ENCODE data around the gene BLTP3A.

The BLTP3A gene

GRCh38 chr6:34819571-34820480 is 27.9 kb downstream of the BLTP3A start:
- no peak for TF ChIP-seq CTCF (IDR thresholded peaks at IDR 0.05; ENCODE audit: unreplicated experiment in 3 of 3)
- Mint-ChIP-seq H3K27me3 (ENCODE audit: low read depth) (no peaks in the 10 kb centered on the region), H3K4me1 (peaks cover 16% of the 10 kb centered on the region), H3K36me3 (ENCODE audit: low read depth) (peaks cover 20% of the 10 kb centered on the region), H3K27ac (peak overlapping the region; percentile 19 to 71 (median 26)), H3K9me3 (no peaks in the 10 kb centered on the region), H3K4me3 (no peak overlapping the region)

DNA sequence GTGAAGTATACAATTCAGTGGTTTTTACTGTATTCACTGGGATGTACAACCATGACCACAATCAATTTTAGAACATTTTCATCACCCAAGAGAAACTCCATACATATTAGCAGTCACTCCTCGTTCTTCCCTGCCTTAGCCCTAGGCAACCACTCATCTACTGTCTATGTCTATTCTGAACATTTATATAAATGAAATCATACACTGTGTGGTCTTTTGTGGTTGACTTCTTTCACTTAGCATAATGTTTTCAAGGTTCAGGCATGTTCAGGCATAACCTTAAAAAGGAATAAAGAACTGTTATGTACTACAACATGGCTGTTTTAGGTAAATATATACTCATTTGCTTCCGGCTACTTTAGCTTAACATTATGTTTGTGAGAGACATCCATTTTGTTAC is 37.3 kb downstream of the BLTP3A start:
- no peak for TF ChIP-seq CTCF (IDR thresholded peaks at IDR 0.05; ENCODE audit: unreplicated experiment in 3 of 3)
- H3K27ac Mint-ChIP-seq = no peak overlapping the region
- H3K9me3 Mint-ChIP-seq = no peaks in the 10 kb centered on the region
- no peaks in the 10 kb centered on the region for H3K27me3 Mint-ChIP-seq (ENCODE audit: low read depth)
- H3K36me3 Mint-ChIP-seq (ENCODE audit: low read depth) = peaks cover 34% of the 10 kb centered on the region
- H3K4me3 Mint-ChIP-seq = no peak overlapping the region
- H3K4me1 Mint-ChIP-seq = no peaks in the 10 kb centered on the region

DNA sequence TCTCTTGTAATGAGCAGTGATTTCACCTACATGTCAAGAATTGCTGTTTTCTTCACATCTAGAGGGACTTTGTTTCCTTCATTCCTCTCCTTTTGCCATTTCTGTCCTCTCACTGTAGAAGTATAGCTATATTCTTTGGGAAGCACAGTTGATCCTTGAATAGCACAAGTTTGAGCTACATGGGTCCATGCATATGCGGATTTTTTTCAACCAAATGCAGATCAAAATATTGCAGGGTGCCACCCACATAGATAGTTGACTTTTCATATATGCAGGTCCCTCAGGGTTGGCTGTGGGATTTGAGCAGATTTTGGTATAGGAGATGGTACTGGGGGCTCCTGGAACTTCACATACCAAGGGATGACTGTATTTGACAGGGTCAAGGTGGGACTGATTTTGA is 41.1 kb downstream of the BLTP3A start:
- no peaks in the 10 kb centered on the region for H3K4me1 Mint-ChIP-seq
- no peaks in the 10 kb centered on the region for H3K27me3 Mint-ChIP-seq (ENCODE audit: low read depth)
- peaks cover 51% of the 10 kb centered on the region for H3K36me3 Mint-ChIP-seq (ENCODE audit: low read depth)
- H3K4me3 Mint-ChIP-seq = no peak overlapping the region
- TF ChIP-seq CTCF (IDR thresholded peaks at IDR 0.05; ENCODE audit: unreplicated experiment in 3 of 3) = no peak
- no peaks in the 10 kb centered on the region for H3K9me3 Mint-ChIP-seq
- H3K27ac Mint-ChIP-seq = no peak overlapping the region

- H3K9me3 Mint-ChIP-seq = no peaks in the 10 kb centered on the region
- no peak for TF ChIP-seq CTCF (IDR thresholded peaks at IDR 0.05; ENCODE audit: unreplicated experiment in 3 of 3)
- H3K4me1 Mint-ChIP-seq = no peaks in the 10 kb centered on the region
- no peaks in the 10 kb centered on the region for H3K27me3 Mint-ChIP-seq (ENCODE audit: low read depth)
- no peak overlapping the region for H3K27ac Mint-ChIP-seq
- no peak overlapping the region for H3K4me3 Mint-ChIP-seq
- peaks cover 56% of the 10 kb centered on the region for H3K36me3 Mint-ChIP-seq (ENCODE audit: low read depth)
Observed at GRCh38 chr6:34834789-34835518, 43.1 kb downstream of the BLTP3A start.

DNA sequence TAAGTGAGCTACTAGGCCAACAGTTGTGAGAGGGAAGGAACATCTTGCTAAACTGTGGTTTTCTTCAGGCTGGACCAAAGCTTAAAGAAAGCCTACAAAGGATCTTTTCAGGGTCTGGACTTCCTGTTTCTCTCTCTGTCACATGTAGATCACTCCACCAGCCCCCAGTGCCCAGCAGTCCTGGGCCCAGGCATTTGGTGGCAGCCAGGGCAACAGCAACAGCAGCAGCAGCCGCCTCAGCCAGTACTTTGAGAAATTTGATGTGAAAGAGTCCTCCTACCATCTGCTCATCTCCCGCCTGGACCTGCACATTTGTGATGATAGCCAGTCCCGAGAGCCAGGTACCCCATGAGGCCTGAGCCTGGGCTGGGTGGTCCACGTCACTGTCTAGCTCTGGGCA is 44.1 kb downstream of the BLTP3A start:
- Mint-ChIP-seq H3K4me3 (no peak overlapping the region), H3K27me3 (ENCODE audit: low read depth) (no peaks in the 10 kb centered on the region), H3K9me3 (no peaks in the 10 kb centered on the region), H3K4me1 (no peaks in the 10 kb centered on the region), H3K27ac (no peak overlapping the region), H3K36me3 (ENCODE audit: low read depth) (peaks cover 52% of the 10 kb centered on the region)
- TF ChIP-seq CTCF (IDR thresholded peaks at IDR 0.05; ENCODE audit: unreplicated experiment in 3 of 3) = no peak
